HG03175 (cell line): ENCODE data around the gene GNAO1.

Experiments
- ATAC-seq: cut with Tn5 transposase; IDR thresholded peaks from one replicate; pipeline ENCODE4 v1.9.1; 2021; ENCODE audit warnings: mild to moderate bottlenecking, moderate library complexity; ENCODE audit not compliant: unreplicated experiment

The GNAO1 gene

DNA sequence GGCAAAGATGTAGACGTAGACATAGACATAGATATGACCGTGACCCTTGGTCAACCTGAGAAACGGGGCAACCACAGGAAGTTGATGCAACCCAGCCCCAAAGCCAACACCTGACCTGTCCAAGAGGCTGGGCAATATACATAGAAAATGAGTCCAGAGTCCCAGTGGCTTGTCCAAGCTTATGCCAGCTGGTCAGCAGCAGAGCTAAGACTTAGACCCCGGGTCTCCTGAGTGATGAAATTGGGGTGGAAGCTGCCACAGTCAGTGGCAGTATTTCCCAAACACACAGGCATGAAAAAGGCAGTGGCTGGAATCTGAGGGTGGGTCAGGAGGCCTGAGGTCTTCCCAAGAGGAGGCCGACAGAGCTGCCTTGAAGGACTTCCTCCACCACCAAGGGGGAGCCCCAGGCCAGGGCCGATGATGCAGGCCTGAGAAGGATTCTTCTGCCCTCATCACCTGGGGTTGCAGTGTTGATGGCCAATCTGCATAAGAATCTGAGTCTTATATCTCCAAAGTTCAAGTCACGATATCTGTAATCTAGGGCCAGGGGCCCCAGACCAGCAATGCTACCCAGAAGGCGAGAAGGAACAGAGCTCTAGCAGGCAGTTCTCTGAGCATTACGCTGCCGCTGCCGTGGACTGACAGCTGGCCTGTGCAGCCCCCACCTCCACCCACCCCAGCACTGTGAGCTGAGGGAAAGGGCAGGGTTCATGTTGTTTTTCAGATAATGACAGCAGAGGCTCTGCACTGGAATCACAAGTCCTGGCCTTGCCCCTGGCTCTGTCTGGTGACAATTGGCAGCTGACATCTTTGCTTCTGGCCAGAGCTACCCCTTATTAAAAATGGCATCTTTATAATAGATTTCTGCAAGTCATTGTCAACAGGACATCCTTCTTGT lies 72.7 kb downstream of the GNAO1 start:
- no peak for ATAC-seq

DNA sequence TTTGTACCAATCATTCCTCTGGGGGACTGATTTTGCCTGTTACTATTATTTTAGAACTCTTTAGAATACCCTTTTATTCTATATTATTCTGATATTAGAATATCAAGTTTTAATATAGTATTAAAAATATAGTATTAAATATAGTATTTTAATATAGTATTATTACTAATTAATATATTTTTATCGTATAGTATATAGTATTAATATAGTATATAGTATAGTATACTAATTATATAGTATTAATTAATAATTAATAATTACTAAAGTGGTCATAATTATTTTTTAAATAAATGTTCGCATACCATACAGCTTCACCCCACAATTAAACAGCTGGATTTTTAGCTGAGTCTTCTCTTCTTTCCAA lies 73.3 kb downstream of the GNAO1 start:
- ATAC-seq, result no peak

DNA sequence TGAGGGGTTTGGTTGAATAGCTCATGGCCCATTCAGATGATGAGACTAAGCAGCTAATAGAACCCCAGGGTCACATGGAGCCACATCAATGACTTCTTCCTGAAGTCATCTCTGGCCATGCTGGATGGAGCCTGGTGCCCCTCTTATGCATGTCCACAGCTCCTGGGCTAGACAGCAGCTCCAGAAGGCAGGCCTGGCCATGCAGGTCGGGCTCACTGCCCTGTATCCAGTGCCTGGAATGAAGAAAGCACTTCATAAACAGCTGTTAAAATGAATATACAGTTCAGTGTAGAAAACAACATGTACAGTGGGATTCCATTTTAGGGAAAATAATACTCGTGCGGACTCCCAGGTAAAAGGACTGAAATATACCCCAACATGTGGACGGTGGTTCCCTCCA lies 73.9 kb downstream of the GNAO1 start:
- ATAC-seq, result no peak

DNA sequence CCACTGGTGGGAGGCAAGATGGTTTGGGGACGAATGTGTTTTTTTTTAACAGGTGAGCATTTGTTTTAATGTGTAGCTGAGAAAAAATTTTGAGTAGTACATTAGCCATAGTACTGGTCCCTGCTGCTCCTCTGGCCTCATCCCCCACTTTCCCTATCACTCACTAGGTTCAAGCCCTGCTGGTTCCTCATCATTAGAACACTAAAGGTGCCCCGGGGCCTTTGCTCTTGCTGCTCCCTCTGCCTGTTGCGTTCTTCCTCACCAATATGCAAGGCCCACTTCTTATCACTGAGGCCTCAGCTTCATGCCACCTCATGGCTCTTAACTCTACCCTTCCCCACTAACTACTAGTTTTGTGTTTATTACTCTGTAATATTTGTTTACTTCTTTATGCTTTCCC lies 74.5 kb downstream of the GNAO1 start:
- no peak for ATAC-seq

DNA sequence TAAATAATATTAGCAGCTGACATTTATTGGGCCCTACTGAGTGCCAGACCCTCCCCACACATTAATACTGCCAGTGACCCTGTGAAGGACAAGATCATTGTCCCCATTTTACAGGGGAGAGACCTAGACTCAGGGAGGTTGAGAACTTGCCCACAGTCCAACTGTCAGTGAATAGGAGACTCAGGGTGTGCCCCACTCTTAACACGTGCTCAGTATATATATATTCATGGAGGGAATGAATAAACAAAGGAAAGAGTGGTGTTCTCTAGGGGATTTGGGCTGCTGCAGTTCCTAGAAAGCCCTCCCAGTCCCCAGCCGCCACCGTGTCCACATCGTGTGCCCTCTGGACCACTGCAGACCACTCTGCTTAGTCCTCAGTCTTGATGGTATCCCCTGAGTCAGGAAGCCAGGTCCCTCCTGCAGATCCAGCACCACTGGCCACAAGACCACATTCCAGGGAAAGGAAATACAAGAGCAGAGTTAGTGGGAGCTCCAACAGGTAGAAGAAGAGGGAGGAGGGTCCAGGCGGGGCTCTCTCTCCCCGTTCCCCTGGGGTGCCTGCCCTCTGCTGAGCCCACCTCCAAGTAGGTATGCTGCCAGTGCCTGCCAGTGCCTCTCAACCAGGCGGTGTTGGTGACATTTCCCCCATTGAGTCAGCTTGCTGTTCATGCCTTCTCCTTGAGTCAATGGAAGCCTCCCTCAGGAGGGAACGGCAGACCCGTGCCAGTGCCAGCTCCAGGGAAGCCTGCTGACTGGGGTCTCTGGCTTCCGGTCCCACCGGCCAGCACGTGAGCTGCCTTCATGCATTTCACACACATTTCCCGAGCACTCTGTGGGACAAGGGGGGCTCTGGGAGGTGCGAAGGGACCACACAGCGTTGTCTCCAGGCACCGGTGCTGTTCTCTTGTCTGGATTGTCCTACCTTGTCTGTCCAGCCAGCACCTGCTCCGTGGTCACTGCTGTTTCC lies 75.6 kb downstream of the GNAO1 start:
- no peak for ATAC-seq

DNA sequence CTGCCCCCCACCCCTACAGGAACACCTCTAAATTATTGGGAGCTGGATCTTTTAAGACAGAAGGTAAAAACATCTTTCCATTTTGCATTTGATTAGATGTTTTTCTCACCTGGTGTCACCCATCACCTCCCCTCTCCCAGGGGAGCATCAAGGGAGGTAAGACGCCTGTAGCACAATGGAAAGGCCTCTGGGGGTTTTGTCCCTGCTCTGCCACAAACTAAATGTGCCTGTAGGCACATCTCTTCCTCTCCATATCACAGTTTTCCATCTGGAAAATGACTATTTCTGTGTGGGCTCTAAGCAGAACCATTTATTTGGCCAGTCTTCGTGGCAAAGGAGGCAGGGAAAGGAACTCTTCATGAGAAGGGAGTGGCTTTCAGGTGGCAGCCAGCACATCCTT lies 76.6 kb downstream of the GNAO1 start:
- no peak for ATAC-seq

DNA sequence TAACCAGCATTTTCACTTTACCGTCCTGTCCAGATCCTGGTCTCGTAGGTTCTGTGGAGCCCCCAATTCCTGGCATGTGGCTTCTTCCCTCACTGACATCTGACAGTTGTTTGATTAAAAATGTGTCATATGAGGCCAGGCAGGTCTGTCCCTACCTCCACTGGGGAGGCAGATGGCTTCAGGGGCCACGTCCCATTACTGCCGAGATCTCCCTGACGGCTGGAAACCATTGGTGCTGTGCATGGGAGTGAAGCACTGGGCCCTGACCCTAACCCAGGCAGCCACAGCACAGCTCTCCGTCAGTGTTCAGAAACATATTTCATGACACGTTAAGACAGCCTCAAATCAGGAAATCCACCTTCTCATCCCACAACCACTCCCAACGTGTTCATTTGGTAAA lies 77.5 kb downstream of the GNAO1 start:
- no peak for ATAC-seq

DNA sequence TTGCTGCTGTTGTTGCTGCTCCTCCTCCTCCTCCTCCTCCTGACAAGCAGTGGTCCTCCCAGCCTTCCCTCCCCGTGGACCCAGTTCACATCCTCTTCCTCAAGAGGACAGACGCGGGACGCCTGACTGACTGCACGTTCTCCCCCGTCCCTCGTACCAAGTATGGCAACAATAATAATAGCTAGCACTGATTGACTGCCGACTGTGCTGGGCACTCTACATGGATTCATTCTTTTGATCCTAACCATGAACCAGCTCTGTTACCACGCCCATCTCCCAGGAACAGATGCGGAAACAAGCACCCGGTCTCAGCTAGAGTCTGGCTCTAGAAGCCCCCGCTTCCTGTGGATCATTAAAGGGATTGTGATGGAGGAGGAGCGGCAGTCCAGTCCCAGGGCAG lies 78.0 kb downstream of the GNAO1 start:
- no peak for ATAC-seq

DNA sequence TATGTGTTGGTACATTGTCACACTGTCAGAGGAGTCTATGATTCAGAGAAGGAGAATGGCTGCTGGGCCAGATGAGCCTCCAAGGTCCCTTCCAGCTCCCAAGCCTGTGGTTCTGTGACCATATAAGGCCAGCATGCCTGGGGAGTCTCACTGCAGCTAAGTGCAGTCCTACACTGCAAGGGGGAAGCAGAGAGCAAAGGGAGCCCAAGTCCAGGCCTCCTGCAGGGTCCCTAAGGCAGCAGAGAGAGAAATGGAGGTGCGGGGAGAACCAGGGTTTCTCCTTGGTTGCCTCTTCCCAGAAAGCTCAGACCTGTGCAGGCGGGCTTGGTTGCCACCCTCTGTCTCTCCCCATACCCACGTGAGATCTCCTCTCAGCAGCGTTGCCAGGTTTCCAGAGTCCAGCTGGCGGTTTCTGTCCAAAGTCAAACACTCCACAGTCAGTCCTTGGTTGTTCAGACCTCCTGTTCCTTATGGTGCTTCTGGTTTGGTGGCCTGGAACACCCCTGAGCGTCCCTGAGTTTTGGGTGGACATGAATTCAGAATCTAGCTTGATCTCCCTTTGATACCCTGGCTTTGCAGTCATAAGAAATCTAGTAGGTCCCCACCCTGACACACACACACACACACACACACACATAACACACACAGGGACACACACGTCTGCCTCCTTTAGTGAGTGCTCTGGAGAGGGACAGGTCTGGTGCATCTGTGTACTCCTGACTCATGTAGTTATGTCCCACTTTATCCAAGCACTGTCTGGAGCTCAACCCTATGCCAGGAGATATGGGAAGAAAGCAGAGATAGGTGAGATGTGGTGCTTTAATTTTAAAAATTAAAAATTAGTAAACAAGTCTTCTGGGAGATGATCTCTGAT lies 78.8 kb downstream of the GNAO1 start:
- no peak for ATAC-seq

DNA sequence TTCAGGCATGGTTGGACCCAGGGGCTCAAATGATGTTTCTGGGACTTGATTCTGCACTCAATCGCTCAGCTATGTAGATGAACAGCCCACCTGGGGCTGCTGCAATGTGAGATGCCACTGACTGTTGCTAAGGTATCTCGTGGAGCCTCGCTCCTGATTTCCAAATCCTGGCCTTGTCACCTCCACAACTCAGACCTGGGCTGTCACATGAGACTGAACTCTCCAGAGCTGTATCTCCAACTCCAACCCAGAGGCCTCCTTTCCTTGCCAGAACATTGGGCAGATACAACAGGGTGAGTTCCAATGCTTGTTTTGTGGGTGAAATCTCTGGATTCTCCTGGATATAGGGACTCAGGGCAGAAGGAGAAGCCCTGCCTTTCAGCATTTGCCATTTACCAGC lies 79.5 kb downstream of the GNAO1 start:
- ATAC-seq, result no peak

DNA sequence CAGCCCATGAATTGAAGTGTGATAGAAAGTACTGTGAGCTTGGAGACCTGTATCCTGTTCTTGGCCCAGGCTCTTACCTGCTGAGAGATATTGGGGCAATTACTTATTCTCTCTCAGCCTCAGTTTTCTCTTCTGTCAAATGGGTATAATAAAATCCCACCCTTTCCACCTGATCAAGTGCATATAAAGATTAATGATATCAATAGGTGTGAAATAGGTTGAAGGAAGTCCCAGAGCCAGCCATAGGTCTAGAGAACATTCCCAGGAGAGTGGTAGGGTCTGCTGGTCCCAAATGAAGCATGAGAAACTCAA lies 81.2 kb downstream of the GNAO1 start:
- ATAC-seq, result no peak

DNA sequence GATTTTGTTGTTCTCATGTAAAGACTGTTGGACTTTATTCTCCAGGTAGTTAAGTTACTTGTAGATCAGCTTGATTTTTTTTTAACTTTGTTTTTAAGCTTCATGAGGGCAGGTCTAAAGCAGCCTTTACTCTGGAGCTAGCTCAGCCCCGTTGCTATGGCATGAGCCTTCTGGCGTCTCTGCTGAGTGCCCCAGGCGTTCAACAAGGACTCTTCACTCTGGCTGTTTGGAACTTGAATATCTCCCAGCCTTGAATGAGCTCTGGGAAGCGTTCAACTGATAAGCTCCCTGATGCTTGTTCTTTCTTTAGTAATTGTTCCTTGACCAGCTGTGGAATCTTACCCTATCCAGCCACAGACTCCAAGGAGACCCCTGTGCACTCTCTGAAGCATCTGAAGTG lies 82.3 kb downstream of the GNAO1 start:
- ATAC-seq, result no peak

DNA sequence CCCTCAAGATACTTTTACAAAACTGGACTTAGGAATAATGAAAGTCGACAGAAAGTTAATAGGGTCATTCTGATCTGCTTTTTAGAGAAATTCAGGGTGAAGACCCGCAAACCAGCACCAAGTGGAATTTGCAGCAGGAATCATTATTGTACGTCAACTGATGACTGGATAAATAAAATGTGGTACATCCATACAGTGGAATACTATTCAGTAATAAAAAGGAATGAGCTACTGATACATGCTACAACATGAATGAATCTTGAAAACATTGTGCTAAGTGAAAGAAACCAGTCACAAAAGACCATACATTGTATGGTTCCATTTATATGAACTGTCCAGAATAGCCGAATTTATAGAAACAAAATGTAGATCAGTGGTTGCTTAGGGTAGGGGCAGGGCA lies 83.1 kb downstream of the GNAO1 start:
- ATAC-seq, result no peak

DNA sequence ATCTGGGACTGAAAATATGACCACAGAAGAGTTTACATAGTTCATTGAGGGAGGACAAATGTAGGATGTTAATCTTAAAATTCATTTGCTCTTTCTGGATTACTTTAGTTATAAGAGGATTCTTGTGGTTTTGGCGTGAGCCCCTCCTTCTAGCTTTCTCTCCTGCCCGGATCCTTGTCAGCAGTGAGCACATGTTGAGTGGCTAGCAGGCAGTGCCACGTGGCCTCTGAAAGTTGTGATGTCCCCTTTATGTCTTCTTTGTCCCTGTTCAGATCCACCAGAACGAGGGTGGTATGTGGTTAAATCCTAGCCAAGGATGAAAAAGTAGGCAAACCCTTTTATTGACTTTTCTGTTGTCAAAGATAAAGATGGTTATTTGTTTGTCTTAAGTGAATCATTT lies 83.8 kb downstream of the GNAO1 start:
- no peak for ATAC-seq

DNA sequence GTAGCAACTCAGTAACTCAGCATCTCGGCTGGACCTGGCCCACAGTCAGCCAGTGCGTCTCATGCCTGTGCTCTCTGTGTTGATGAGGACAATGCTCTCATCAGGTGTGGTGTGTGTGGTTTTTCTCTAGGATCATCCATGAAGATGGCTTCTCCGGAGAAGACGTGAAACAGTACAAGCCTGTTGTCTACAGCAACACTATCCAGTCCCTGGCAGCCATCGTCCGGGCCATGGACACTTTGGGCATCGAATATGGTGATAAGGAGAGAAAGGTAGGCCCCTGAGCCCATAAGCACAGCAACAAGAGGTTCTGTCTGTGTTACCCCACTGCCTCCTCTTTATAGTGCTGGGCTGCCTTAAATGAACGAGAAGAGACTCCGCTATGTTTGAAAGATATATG lies 84.5 kb downstream of the GNAO1 start:
- ATAC-seq, result no peak

DNA sequence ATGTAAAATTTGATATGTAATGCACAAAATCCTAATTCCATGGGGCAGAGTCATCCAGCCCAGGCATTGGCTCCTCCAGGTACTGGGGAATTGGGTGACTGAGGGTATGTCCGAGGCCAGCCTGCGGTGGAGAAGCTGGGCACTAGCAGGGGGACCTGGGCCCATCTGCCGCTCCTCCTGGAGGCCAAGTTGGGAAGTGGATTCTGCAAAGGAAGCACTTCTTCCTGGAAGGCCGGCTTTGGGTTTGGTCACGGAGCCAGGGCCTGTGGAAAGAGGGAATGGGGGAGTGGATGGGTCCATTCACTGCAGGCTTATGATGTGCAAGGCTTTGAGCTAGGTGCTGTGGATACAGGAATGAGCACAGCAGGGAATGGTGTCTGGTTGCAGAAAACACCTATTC lies 85.8 kb downstream of the GNAO1 start:
- no peak for ATAC-seq

DNA sequence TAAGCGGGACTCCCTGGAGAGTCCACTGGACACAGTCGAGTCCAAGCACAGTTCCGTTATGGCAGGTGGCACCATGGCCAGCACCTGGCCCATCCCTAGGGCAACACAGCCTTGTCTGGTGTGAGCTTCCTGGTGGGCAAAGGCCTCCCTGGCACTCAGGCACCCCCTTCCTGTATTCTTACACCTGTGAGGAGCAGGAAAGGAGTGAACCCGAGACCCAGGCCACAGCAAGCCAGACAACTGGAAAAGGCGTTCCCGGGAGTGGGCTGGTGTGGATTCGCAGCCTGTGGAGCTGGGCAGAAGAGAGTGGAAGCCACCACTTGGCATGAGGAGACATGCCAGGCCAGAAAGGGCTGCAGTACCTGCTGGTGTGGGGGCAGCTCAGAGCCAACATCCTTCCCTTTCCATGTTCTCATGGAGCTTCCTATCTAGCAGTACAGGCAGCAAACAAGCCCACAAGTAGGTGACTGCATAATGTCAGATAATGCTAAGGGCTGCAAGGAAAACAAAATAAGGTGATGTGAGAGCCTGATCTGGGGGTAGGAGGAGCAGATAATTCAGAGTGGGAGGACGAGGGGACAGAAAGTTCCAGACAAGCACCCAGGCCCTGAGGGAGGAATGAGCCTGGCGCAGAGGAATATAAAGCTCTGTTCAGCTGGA lies 87.0 kb downstream of the GNAO1 start:
- ATAC-seq, result no peak

DNA sequence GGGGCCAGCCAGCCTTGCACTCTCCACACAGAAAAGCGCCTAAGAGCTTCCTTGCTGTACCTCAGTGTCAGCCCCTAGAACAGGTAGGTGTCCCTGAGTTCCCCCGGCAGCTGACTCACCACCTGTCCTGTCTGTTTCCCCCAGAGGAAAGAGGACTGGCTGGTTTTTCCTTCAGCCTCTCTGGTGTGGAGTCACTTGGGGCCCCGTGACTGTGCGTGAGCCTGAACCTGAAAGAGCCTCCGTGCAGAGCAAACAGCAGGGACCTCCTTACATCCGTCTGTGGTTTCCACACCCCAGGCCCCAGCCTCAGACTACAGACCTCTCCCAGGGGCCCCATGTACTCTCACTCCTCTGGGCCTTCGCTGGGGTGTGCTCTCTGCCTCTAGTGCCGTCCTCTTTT lies 87.8 kb downstream of the GNAO1 start:
- ATAC-seq, result peak; percentile 89

DNA sequence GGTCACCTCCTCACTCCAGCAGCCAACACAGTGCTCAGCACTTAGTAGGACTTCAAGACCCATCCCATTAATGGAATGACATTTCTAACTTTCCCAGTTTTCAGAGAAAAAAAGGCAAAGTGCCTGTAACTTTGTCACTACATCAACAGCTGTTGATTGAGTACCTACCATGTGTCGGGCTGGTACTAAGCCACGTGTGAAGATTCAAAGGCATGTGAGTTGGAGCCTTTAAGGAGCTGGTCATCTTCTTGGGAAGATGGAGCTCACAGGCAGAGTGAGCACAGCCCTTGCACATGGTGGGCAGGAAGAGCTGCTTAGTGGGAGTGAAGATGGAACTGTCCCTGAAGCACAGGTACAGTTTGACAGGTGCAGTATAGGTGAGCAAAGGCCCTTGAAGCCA lies 88.6 kb downstream of the GNAO1 start:
- no peak for ATAC-seq

DNA sequence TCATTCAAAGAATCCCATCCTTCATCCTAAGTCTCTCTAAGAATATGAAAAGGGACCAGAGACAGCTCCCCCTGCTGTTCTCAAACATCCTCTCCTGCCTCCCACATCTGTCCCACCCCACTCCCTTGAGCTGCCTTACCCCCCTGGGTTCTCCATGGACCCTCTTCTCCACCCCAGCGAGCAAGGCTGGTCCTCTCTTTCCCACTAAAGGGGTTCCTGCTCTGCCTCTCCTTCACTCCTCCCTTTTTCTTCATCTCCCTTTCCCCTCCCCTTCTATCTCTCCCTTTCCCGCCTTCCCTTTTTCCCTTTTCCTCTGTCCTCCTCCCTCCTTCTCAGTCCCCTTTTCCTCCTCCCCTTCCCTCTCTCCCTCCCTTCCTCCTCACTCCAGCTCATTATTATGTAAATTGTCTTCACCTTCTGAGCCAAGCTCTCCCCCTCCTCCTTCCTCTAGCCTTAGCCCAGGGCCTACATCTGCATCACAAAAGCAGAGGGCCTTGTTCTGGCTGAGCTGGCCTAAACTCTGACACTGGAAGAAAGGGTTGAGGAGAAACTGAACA lies 90.0 kb downstream of the GNAO1 start:
- no peak for ATAC-seq
